ENCODE data around the gene MRPS25. TPM values are rescaled to one million over a fixed set of nuclear protein-coding genes. Genes with fewer than 3 reads are reported as not detected.

The MRPS25 gene
- polyA plus RNA-seq, 1 of the 3 experiments (the other 2 are of a cell fraction), result 41.5 TPM

- Histone ChIP-seq H3K4me3 (ENCODE audit: low read depth in 2 of 2, low read length in 1 of 2) (no peak overlapping the region), H3K9ac (no peak overlapping the region), H2AFZ (ENCODE audit: low read depth) (no peak overlapping the region), H3K36me3 (replicated peaks in 1 of 2; ENCODE audit: control insufficient read depth in 1 of 2, insufficient read depth in 2 of 2, low read length in 1 of 2) (peaks cover 30 to 51% of the 10 kb centered on the region in 2 experiments), H4K20me1 (ENCODE audit: insufficient read depth) (0 out of 2 replicates have a peak, but pooled peaks cover 4% of the 10 kb centered on the region), H3K9me3 (no peaks in the 10 kb centered on the region), H3K4me1 (ENCODE audit: control insufficient read depth in 1 of 2, insufficient read depth in 2 of 2, low read depth in 1 of 2, low read length in 1 of 2) (peaks cover 3 to 7% of the 10 kb centered on the region in 2 experiments; a peak in 2 of 4 replicates), H3F3A (replicated peaks; ENCODE audit: insufficient read depth) (peaks cover 8% of the 10 kb centered on the region), H3K9me2 (no peaks in the 10 kb centered on the region), H3K79me2 (ENCODE audit: insufficient read depth) (peaks cover 17% of the 10 kb centered on the region), H3K27ac (ENCODE audit: low read depth in 2 of 2, low read length in 1 of 2) (no peak overlapping the region), H3K27me3 (ENCODE audit: insufficient read depth) (no peaks in the 10 kb centered on the region), H3K4me2 (no peak overlapping the region)
- ChIA-PET CTCF (no interaction called here), POLR2A (no interaction called here)
- WGBS (ENCODE audit: low lambda C conversion rate), result 100% methylated on average over 1 of the region's 1 CpG
- no peak for TF ChIP-seq SIN3A (IDR thresholded peaks at IDR 0.05; ENCODE audit: borderline replicate concordance, low read depth, low read length)
- no peak for TF ChIP-seq TCF12 (IDR thresholded peaks at IDR 0.05)
- TF ChIP-seq RAD21 (IDR thresholded peaks at IDR 0.05; ENCODE audit: low read length), result no peak
- no peak for TF ChIP-seq NFIC (IDR thresholded peaks at IDR 0.05; ENCODE audit: borderline replicate concordance)
- TF ChIP-seq RXRA (IDR thresholded peaks at IDR 0.05; ENCODE audit: borderline replicate concordance, low read depth), result no peak
- TF ChIP-seq USF1 (IDR thresholded peaks at IDR 0.05; ENCODE audit: borderline replicate concordance, low read depth), result no peak
- no peak for TF ChIP-seq EZH2phosphoT487 (IDR thresholded peaks at IDR 0.05; ENCODE audit: borderline replicate concordance, low read depth)
- no peak for TF ChIP-seq TAF1 (IDR thresholded peaks at IDR 0.05; ENCODE audit: borderline replicate concordance, low read depth, low read length)
- TF ChIP-seq, protein P1, sequence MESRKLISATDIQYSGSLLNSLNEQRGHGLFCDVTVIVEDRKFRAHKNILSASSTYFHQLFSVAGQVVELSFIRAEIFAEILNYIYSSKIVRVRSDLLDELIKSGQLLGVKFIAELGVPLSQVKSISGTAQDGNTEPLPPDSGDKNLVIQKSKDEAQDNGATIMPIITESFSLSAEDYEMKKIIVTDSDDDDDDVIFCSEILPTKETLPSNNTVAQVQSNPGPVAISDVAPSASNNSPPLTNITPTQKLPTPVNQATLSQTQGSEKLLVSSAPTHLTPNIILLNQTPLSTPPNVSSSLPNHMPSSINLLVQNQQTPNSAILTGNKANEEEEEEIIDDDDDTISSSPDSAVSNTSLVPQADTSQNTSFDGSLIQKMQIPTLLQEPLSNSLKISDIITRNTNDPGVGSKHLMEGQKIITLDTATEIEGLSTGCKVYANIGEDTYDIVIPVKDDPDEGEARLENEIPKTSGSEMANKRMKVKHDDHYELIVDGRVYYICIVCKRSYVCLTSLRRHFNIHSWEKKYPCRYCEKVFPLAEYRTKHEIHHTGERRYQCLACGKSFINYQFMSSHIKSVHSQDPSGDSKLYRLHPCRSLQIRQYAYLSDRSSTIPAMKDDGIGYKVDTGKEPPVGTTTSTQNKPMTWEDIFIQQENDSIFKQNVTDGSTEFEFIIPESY (IDR thresholded peaks at IDR 0.05; ENCODE audit: borderline replicate concordance, low read depth), result no peak
- no peak for TF ChIP-seq FOXM1 (IDR thresholded peaks at IDR 0.05; ENCODE audit: low read depth)
- no peak for TF ChIP-seq FOXJ3 (CRISPR knock-in tag; IDR thresholded peaks at IDR 0.05)
- TF ChIP-seq, protein P2, sequence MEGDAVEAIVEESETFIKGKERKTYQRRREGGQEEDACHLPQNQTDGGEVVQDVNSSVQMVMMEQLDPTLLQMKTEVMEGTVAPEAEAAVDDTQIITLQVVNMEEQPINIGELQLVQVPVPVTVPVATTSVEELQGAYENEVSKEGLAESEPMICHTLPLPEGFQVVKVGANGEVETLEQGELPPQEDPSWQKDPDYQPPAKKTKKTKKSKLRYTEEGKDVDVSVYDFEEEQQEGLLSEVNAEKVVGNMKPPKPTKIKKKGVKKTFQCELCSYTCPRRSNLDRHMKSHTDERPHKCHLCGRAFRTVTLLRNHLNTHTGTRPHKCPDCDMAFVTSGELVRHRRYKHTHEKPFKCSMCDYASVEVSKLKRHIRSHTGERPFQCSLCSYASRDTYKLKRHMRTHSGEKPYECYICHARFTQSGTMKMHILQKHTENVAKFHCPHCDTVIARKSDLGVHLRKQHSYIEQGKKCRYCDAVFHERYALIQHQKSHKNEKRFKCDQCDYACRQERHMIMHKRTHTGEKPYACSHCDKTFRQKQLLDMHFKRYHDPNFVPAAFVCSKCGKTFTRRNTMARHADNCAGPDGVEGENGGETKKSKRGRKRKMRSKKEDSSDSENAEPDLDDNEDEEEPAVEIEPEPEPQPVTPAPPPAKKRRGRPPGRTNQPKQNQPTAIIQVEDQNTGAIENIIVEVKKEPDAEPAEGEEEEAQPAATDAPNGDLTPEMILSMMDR (IDR thresholded peaks at IDR 0.05), result no peak
- TF ChIP-seq GABPA (IDR thresholded peaks at IDR 0.05; ENCODE audit: low read depth), result no peak
- TF ChIP-seq YY1 (IDR thresholded peaks at IDR 0.05; ENCODE audit: low read depth), result no peak
- no peak for TF ChIP-seq MXI1 (IDR thresholded peaks at IDR 0.05; ENCODE audit: low read depth, low read length)
- no peak for DNase-seq
Observed at GRCh38 chr3:15010664-15011063, 54.5 kb downstream of the MRPS25 start.

All from SK-N-SH (cell line).